Mononuclear cell (primary cell): ENCODE results near the gene LTBP1. TPM values are rescaled to one million over a fixed set of nuclear protein-coding genes. Genes with fewer than 3 reads are reported as not detected.

Experiments used
- H3K27me3 ChIP-seq: 2 replicates; pipeline ENCODE4 v1.6.0; 2011; ENCODE audit warnings: low read length, control low read depth; ENCODE audit not compliant: insufficient read depth
- H3K4me1 ChIP-seq: 2 replicates; pipeline ENCODE4 v1.5.1; 2011; ENCODE audit warnings: mild to moderate bottlenecking, low read length, control low read depth; ENCODE audit not compliant: insufficient read depth
- H3K4me3 ChIP-seq: 2 replicates; pipeline ENCODE4 v1.5.1; 2011; ENCODE audit warnings: mild to moderate bottlenecking, low read length, moderate library complexity
- H3K9me3 ChIP-seq: 2 replicates; pipeline ENCODE4 v1.5.1; 2011; ENCODE audit warnings: low read depth, mild to moderate bottlenecking, control low read depth, low read length
- total RNA-seq: library from RNA; depleted of rRNA; stranded (reverse); fragments of >200 nt; gene quantifications from one replicate; pipeline ENCODE4 v1.2.3, GENCODE V29; 2012

The LTBP1 gene
- total RNA-seq, 1 donor = 13.6 TPM

- Histone ChIP-seq H3K4me3 (no peak overlapping the region), H3K9me3 (no peaks in the 10 kb centered on the region), H3K4me1 (no peaks in the 10 kb centered on the region), H3K27me3 (no peaks in the 10 kb centered on the region)
Observed at GRCh38 chr2:33122726-33123125, 176.0 kb downstream of the LTBP1 start.

DNA sequence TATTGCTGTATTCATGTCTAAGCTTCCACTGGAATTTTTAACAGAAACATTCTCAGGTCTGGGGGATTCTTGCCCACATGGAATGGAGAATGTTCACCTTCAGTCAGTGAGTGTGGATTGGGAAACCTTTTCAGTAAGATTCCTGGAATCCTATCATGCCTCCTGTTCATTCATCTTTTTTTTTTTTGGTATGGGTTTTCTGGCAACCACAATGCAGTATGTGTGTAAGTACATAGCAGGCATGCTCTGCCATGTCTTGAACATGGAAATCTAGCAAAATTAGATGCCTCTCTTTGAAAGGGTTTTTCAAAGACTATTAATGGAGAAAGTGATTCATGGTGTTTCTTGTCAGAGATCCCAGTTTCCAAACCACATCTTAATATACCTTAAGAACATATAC, 176.5 kb downstream of the LTBP1 start:
- H3K4me3 ChIP-seq = no peak overlapping the region
- no peaks in the 10 kb centered on the region for H3K9me3 ChIP-seq
- H3K4me1 ChIP-seq = no peaks in the 10 kb centered on the region
- no peaks in the 10 kb centered on the region for H3K27me3 ChIP-seq

GRCh38 chr2:33126552-33126951, 179.8 kb downstream of the LTBP1 start:
- Histone ChIP-seq H3K4me1 (peaks cover 9% of the 10 kb centered on the region), H3K27me3 (no peaks in the 10 kb centered on the region), H3K4me3 (no peak overlapping the region), H3K9me3 (no peaks in the 10 kb centered on the region)

- Histone ChIP-seq H3K27me3 (no peaks in the 10 kb centered on the region), H3K4me1 (peaks cover 9% of the 10 kb centered on the region), H3K4me3 (no peak overlapping the region), H3K9me3 (no peaks in the 10 kb centered on the region)
Observed at GRCh38 chr2:33126958-33127357, 180.2 kb downstream of the LTBP1 start.

DNA sequence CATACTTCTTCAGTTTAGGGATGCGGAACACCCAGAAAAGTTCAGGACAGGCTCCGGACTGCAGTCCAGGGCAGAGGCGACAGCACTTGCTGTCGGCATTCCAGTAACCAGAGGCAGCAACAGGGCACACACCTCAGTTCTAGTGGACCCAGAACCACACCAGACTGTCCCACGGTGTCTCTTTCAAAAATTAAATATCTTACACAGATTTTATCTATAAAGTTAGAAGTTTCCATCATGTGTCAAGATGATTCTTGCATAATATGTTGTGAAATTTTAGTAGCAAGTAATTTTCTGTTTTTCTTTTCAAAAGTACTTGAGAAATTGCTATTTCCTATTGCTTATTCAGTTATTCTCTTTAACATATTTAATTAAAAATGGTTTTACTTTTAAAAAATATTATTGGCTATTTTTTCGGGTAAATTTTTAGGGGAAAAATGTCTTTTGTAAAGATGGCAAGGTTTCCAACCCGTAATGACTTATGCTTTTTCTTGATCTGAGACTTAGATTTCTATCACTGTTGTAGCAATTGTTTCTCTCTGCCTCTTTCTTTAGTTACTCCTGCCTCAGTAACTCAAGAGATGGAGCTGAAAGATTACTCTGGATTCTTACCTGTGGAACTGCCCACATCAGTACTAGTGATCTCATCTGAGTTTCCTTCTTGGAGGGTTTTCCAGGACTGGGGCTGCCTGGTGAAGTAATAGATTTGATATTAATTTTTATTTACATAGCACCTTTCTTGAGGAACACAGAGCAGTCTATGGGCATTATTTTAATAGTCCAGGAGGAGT, 182.7 kb downstream of the LTBP1 start:
- no peaks in the 10 kb centered on the region for H3K27me3 ChIP-seq
- H3K4me3 ChIP-seq = no peak overlapping the region
- no peaks in the 10 kb centered on the region for H3K9me3 ChIP-seq
- peaks cover 19% of the 10 kb centered on the region for H3K4me1 ChIP-seq

- no peaks in the 10 kb centered on the region for H3K27me3 ChIP-seq
- peaks cover 24% of the 10 kb centered on the region for H3K4me1 ChIP-seq
- H3K9me3 ChIP-seq = no peaks in the 10 kb centered on the region
- no peak overlapping the region for H3K4me3 ChIP-seq
Observed at GRCh38 chr2:33130054-33130447, 183.3 kb downstream of the LTBP1 start.

DNA sequence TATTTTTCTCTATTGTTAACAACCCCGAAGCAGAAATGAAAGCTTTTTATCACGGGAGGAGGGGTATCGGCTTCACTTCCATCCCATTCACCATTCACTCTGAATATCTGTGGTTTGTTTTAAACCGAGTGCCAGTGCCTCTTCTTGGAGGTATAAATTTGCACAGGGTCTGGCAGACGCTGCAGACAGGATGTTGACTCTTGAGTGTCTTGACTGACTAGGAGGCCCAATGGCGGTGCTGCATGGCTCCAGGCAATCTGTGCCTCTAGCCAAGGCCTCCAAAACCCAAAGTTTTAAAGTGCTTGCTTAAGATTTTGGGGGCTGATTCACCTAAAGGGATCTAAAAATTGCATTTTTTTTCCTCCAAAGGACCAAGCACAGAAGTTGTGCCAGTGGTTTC, 183.8 kb downstream of the LTBP1 start:
- no peaks in the 10 kb centered on the region for H3K27me3 ChIP-seq
- no peak overlapping the region for H3K4me3 ChIP-seq
- no peaks in the 10 kb centered on the region for H3K9me3 ChIP-seq
- peaks cover 24% of the 10 kb centered on the region for H3K4me1 ChIP-seq

GRCh38 chr2:33131111-33131510, 184.4 kb downstream of the LTBP1 start:
- Histone ChIP-seq H3K4me1 (peaks cover 28% of the 10 kb centered on the region), H3K27me3 (no peaks in the 10 kb centered on the region), H3K4me3 (no peak overlapping the region), H3K9me3 (no peaks in the 10 kb centered on the region)

DNA sequence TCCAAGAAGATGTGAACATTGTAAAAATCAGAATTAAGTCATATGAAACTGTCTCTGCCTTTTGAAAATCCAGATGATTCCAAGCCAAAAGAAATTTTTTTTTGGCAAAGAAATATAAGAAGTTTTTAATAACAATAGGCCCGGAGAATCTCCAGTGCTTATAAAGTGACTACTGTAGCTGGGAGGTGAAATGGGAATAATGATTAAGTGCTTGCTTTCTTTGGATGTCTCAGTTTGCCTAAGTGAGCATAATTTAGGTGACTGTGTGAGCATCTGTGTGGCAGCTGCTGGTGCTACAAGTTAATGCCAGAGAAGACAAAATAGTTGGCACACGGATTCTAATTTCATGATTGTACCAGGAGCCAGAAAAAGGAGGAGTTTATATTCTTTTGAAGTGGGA, 185.0 kb downstream of the LTBP1 start:
- peaks cover 33% of the 10 kb centered on the region for H3K4me1 ChIP-seq
- H3K4me3 ChIP-seq = no peak overlapping the region
- H3K9me3 ChIP-seq = no peaks in the 10 kb centered on the region
- H3K27me3 ChIP-seq = no peaks in the 10 kb centered on the region

GRCh38 chr2:33133454-33133952, 186.8 kb downstream of the LTBP1 start:
- Histone ChIP-seq H3K4me3 (no peak overlapping the region), H3K27me3 (no peaks in the 10 kb centered on the region), H3K9me3 (no peaks in the 10 kb centered on the region), H3K4me1 (peaks cover 33% of the 10 kb centered on the region)

- Histone ChIP-seq H3K4me1 (peaks cover 33% of the 10 kb centered on the region), H3K9me3 (no peaks in the 10 kb centered on the region), H3K4me3 (no peak overlapping the region), H3K27me3 (no peaks in the 10 kb centered on the region)
Observed at GRCh38 chr2:33134086-33134771, 187.5 kb downstream of the LTBP1 start.

GRCh38 chr2:33134791-33135560, 188.2 kb downstream of the LTBP1 start:
- Histone ChIP-seq H3K4me1 (peaks cover 28% of the 10 kb centered on the region), H3K9me3 (no peaks in the 10 kb centered on the region), H3K27me3 (no peaks in the 10 kb centered on the region), H3K4me3 (no peak overlapping the region)

DNA sequence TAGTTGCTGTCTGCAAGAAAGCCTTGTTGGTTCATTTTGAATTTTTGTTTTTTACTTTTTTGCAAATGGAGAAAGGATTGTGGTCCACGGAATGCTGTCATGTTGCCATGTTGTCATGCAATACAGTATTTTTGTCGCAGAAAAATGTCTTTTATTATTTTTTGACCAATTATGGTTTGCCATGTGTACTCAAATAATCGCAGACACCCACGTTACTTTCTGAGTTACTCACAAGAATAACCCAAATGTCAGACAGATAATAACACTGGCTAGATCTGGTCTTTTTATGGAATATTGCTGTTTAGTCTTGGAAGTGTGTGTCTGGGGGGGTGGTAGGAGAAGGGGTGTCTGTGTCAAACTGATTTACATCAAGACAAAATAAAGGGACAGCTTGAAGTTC, 188.9 kb downstream of the LTBP1 start:
- Histone ChIP-seq H3K4me3 (no peak overlapping the region), H3K27me3 (no peaks in the 10 kb centered on the region), H3K9me3 (no peaks in the 10 kb centered on the region), H3K4me1 (peaks cover 24% of the 10 kb centered on the region)

DNA sequence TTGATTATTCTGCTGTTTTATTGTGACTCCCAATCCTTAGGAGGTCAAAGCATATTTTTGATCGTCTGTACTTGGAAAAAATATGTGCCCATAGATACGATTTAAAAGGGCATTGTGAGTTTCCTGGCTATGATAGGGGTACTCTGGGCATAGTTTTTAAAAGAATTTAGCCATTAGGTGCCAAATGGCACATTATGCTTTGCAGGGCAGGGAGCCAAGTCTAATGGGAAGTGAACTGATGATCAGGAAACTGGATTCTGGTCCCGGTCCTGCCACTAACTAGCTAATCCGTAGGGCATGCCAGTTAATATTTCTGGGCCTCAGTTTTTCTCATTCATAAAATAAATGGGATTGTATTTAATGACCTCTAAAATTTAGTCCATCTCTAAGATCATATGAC, 189.3 kb downstream of the LTBP1 start:
- Histone ChIP-seq H3K27me3 (no peaks in the 10 kb centered on the region), H3K4me1 (peaks cover 24% of the 10 kb centered on the region), H3K4me3 (no peak overlapping the region), H3K9me3 (no peaks in the 10 kb centered on the region)

DNA sequence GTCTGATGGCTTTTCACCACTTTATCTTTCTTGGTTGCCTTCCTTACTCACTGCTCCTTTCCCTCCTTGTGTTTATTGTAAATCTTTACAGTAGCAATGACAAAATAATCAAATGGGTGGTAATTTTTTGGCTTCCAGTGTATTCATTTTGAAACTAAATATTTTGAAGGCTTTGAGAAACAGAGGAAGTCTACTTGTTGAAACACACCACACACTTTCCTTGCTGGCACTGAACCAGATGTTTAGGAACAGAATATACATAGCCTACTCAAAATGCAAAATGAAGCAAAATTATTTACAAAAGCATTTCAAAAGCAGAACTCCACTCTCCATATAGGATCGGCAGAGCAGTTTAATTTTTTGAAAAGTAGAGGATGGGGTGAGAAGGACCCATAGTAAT, 189.8 kb downstream of the LTBP1 start:
- no peaks in the 10 kb centered on the region for H3K9me3 ChIP-seq
- peaks cover 24% of the 10 kb centered on the region for H3K4me1 ChIP-seq
- H3K4me3 ChIP-seq = no peak overlapping the region
- no peaks in the 10 kb centered on the region for H3K27me3 ChIP-seq
